B cell (primary cell): Measurements from ENCODE around the gene RRAS2. TPM values are rescaled to one million over a fixed set of nuclear protein-coding genes. Genes with fewer than 3 reads are reported as not detected.

ENCODE experiments used
- ATAC-seq: fragments of 200-7000 bp; cut with Tn5 transposase; one replicate; pipeline ENCODE4 v1.10.0; 2021; ENCODE audit warnings: low read depth, mild to moderate bottlenecking, moderate number of reproducible peaks, moderate library complexity
- CTCF ChIA-PET: fragments of 350-600 bp; sonication (Branson Sonifier 250); formaldehyde crosslinking; loops from one replicate; lab custom pipeline; 2021; ENCODE audit warnings: antibody characterized with exemption, inconsistent platforms; lab: Charles Lee
- POLR2A ChIA-PET: fragments of 350-600 bp; sonication (Branson Sonifier 250); formaldehyde crosslinking; loops from one replicate; lab custom pipeline; 2021; ENCODE audit warnings: antibody characterized with exemption; lab: Charles Lee
- DNase-seq: peaks from one replicate; pipeline ENCODE4 v3.0.0; 2013
- H2AFZ ChIP-seq: 2 replicates; pipeline ENCODE4 v1.6.1; 2012; ENCODE audit warnings: mild to moderate bottlenecking, low read depth, low read length; ENCODE audit not compliant: insufficient read depth, poor library complexity, severe bottlenecking
- H3K27ac ChIP-seq, 2 donors: 1 replicate in 1 of 2; 2 replicates in 1 of 2; pipeline ENCODE4 v1.5.1; 2012 to 2013; ENCODE audit warnings: low read length in 2 of 2, mild to moderate bottlenecking in 2 of 2, moderate library complexity in 1 of 2
- H3K27me3 ChIP-seq, 4 experiments: fragments of 200-600 bp in 1 of 4; sonication (generic) in 1 of 4; replicated peaks in 1 of 4; 1 replicate in 2 of 4; 2 replicates in 2 of 4; pipeline versions ENCODE4 v1.6.1 to v1.7.0; 2013 to 2016; ENCODE audit warnings: low read length in 3 of 4, mild to moderate bottlenecking in 2 of 4, mixed read lengths in 1 of 4, moderate library complexity in 1 of 4; ENCODE audit not compliant: insufficient read depth in 4 of 4, control insufficient read depth in 3 of 4; ENCODE audit errors: control extremely low read depth in 1 of 4
- H3K36me3 ChIP-seq, 2 experiments: replicated peaks in 1 of 2; 1 replicate in 1 of 2; 2 replicates in 1 of 2; pipeline versions ENCODE4 v1.6.1 to v1.7.1; 2013; ENCODE audit warnings: low read length in 1 of 2; ENCODE audit not compliant: insufficient read depth in 2 of 2, control insufficient read depth in 1 of 2; ENCODE audit errors: control extremely low read depth in 1 of 2, extremely low read depth in 1 of 2
- H3K4me1 ChIP-seq, 2 donors: fragments of 200-600 bp in 1 of 2; sonication (generic) in 1 of 2; 1 replicate in 1 of 2; 2 replicates in 1 of 2; pipeline versions ENCODE4 v1.5.1 to v1.6.1; 2013 to 2017; ENCODE audit warnings: low read length in 2 of 2; ENCODE audit not compliant: control insufficient read depth in 2 of 2, insufficient read depth in 2 of 2
- H3K4me2 ChIP-seq: replicated peaks from 2 replicates; pipeline ENCODE3; 2012; ENCODE audit warnings: mild to moderate bottlenecking, low read depth, low read length; ENCODE audit not compliant: poor library complexity, severe bottlenecking
- H3K4me3 ChIP-seq, 5 experiments: fragments of 200-600 bp in 1 of 5; sonication (generic) in 1 of 5; 1 replicate in 3 of 5; 2 replicates in 2 of 5; pipeline versions ENCODE4 v1.5.1 to v1.7.0; 2011 to 2016; ENCODE audit warnings: low read length in 4 of 5, mild to moderate bottlenecking in 4 of 5, low read depth in 2 of 5, control low read depth in 1 of 5, moderate library complexity in 1 of 5; ENCODE audit not compliant: insufficient read depth in 1 of 5; ENCODE audit errors: control extremely low read depth in 1 of 5, extremely low read depth in 1 of 5
- H3K79me2 ChIP-seq: fragments of 200-600 bp; sonication (generic); one replicate; pipeline ENCODE4 v1.6.0; 2016; ENCODE audit warnings: low read length; ENCODE audit not compliant: control insufficient read depth, insufficient read depth
- H3K9ac ChIP-seq: fragments of 200-600 bp; sonication (generic); 2 replicates; pipeline ENCODE4 v1.6.1; 2017; ENCODE audit warnings: mild to moderate bottlenecking, low read length, moderate library complexity
- H3K9me3 ChIP-seq, 3 donors: one replicate each; pipeline versions ENCODE4 v1.6.1 to v1.7.1; 2013; ENCODE audit warnings: low read length in 2 of 3; ENCODE audit not compliant: control insufficient read depth in 2 of 3, insufficient read depth in 1 of 3; ENCODE audit errors: control extremely low read depth in 1 of 3
- H4K20me1 ChIP-seq: 2 replicates; pipeline ENCODE4 v1.6.0; 2012; ENCODE audit warnings: mild to moderate bottlenecking, low read length; ENCODE audit not compliant: insufficient read depth, control insufficient read depth, poor library complexity, severe bottlenecking
- H3K27ac Mint-ChIP-seq: one replicate; pipeline ENCODE4 v1.8.0; 2021; ENCODE audit warnings: mixed read lengths
- H3K27me3 Mint-ChIP-seq: one replicate; pipeline ENCODE4 v1.8.0; 2021; ENCODE audit warnings: mixed read lengths
- H3K4me1 Mint-ChIP-seq: one replicate; pipeline ENCODE4 v1.8.0; 2021; ENCODE audit warnings: mixed read lengths
- H3K4me3 Mint-ChIP-seq: one replicate; pipeline ENCODE4 v1.8.0; 2021; ENCODE audit warnings: mixed read lengths
- H3K9me3 Mint-ChIP-seq: one replicate; pipeline ENCODE4 v1.8.0; 2022; ENCODE audit warnings: mixed read lengths; ENCODE audit not compliant: insufficient read depth
- EZH2 ChIP-seq: IDR thresholded peaks from 2 replicates; pipeline ENCODE4 v1.6.1; 2012; ENCODE audit warnings: borderline replicate concordance, low read depth, mild to moderate bottlenecking, moderate library complexity, low read length; ENCODE audit not compliant: insufficient read depth, poor library complexity, severe bottlenecking
- WGBS: methylation state at CpG from one replicate; pipeline ENCODE4 v1.1.5; 2013; ENCODE audit warnings: missing lambda C conversion rate; ENCODE audit not compliant: insufficient coverage; 5-methylcytosine and 5-hydroxymethylcytosine counted together
- intact Hi-C: fragments of 100-400 bp; cut with micrococcal nuclease; formaldehyde crosslinking; loops from one replicate; pipeline ENCODE4 v1.10.0; 2022
- polyA plus RNA-seq: library from polyadenylated mRNA; depleted of rRNA; stranded (reverse); fragments of >200 nt; gene quantifications from 2 replicates; pipeline ENCODE4 v1.2.3, GENCODE V29; 2012
- total RNA-seq, 2 donors: library from RNA; stranded (reverse); fragments of 120-200 nt in 1 of 2; gene quantifications; 1 replicate in 1 of 2; 2 replicates in 1 of 2; pipeline versions ENCODE4 v1.2.3 to v1.2.4, GENCODE V29; 2013 to 2022
- TF ChIP-seq, protein P1 (sequence below): fragments of 200-600 bp; IDR thresholded peaks from one replicate; pipeline ENCODE4 v1.8.0; 2022; ENCODE audit warnings: antibody characterized with exemption, mild to moderate bottlenecking

Gene RRAS2
- total and polyA plus RNA-seq, 2 donors (not counting 1 experiment from before 2014, with no cell fraction given), result 31.8 to 72.4 TPM

DNA sequence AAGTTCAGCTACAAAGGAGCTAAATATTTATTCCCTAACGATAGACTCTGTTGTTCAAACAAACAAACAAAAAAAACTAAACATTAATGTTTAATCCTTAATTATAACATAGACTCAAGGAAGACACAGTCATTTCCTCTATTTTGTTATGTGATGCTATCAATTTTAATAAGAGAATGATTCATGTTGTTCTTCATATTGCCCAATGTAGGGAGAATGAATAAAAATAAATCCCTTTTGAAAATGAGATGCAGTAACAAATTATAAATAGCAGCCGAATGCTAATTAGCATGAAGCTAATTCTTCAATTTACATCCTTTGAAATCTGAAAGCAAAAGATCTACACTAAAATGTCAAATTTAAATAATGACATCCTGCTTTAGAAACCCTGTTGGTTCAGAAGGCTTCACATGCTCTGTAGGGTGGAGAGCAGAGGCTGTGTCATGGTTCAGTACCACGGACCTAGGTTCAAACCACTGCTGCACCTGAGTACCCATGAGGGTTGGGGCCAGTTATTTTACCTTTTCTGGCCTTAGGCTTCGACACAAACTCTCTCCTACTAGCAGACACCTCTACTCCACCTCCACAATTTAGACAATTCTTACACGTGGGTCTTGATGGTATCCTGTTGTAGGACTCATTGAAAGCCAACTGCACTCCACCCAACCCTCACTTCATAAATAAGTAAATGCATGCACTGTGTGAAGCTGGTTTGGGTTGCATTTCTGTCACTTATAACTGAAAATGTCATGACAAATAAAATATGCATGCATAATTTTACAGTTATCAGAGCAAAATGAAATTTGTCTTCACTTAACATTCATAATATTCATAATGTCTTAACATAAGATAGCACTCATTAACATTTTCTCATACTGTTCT lies 89.0 kb downstream of the RRAS2 start:
- Histone ChIP-seq H3K4me3 (no peak overlapping the region), H3K9ac (no peak overlapping the region), H3K79me2 (no peaks in the 10 kb centered on the region), H4K20me1 (peaks cover 10% of the 10 kb centered on the region), H3K9me3 (no peaks in the 10 kb centered on the region), H3K27ac (peak overlapping the region; percentile 49 to 60), H2AFZ (no peak overlapping the region), H3K4me1 (peaks cover 31% of the 10 kb centered on the region in 2 donors), H3K4me2 (peak overlapping the region; percentile 58), H3K36me3 (peaks cover 1 to 8% of the 10 kb centered on the region in 2 experiments), H3K27me3 (no peaks in the 10 kb centered on the region)
- Mint-ChIP-seq H3K27ac (peak overlapping the region; percentile 75), H3K4me1 (peaks cover 42% of the 10 kb centered on the region), H3K9me3 (peaks cover 2% of the 10 kb centered on the region), H3K27me3 (no peaks in the 10 kb centered on the region), H3K4me3 (peak overlapping the region; percentile 59)
- peak; percentile 41 for DNase-seq
- no peak for TF ChIP-seq EZH2
- TF ChIP-seq, protein P1, sequence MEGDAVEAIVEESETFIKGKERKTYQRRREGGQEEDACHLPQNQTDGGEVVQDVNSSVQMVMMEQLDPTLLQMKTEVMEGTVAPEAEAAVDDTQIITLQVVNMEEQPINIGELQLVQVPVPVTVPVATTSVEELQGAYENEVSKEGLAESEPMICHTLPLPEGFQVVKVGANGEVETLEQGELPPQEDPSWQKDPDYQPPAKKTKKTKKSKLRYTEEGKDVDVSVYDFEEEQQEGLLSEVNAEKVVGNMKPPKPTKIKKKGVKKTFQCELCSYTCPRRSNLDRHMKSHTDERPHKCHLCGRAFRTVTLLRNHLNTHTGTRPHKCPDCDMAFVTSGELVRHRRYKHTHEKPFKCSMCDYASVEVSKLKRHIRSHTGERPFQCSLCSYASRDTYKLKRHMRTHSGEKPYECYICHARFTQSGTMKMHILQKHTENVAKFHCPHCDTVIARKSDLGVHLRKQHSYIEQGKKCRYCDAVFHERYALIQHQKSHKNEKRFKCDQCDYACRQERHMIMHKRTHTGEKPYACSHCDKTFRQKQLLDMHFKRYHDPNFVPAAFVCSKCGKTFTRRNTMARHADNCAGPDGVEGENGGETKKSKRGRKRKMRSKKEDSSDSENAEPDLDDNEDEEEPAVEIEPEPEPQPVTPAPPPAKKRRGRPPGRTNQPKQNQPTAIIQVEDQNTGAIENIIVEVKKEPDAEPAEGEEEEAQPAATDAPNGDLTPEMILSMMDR, result no peak
- ChIA-PET POLR2A (no interaction called here), CTCF (interaction anchor here (0.7 to 0.9 kb wide), 2 partner anchors 153 to 315 kb away, joined by 3 read pairs; no protein-coding TSS in a partner anchor)
- intact Hi-C loops, result no loop called here
- ATAC-seq, result peak; percentile 73
- WGBS, result 0% methylated on average over 1 of the region's 5 CpGs
